H1 (cell line): Measurements from ENCODE around the gene CDKN2B. TPM values are rescaled to one million over a fixed set of nuclear protein-coding genes. Genes with fewer than 3 reads are reported as not detected.

Experiments
- BRCA1 ChIP-seq: IDR thresholded peaks from 2 replicates; pipeline ENCODE4 v1.6.1; 2012; ENCODE audit warnings: low read depth, low read length, improper control_type of control experiment
- CBX5 ChIP-seq: fragments of 300-800, 300-1000 bp; sonication (generic); IDR thresholded peaks from 2 replicates; pipeline ENCODE4 v1.7.1; 2016; ENCODE audit warnings: antibody characterized with exemption, low read length, low read depth
- CBX8 ChIP-seq: fragments of 300-800, 300-1000 bp; sonication (generic); IDR thresholded peaks from 2 replicates; pipeline ENCODE4 v1.7.1; 2016; ENCODE audit warnings: low read depth, low read length, borderline replicate concordance
- CHD1 ChIP-seq: IDR thresholded peaks from 2 replicates; pipeline ENCODE4 v1.6.1; 2012; ENCODE audit warnings: low read depth, low read length, improper control_type of control experiment
- CREB1 ChIP-seq: IDR thresholded peaks from 2 replicates; pipeline ENCODE4 v1.6.1; 2012; ENCODE audit warnings: inconsistent platforms
- CTBP2 ChIP-seq: IDR thresholded peaks from 2 replicates; pipeline ENCODE4 v1.7.0; 2011; ENCODE audit warnings: borderline replicate concordance, mild to moderate bottlenecking, moderate library complexity, mixed read lengths, low read length; ENCODE audit not compliant: insufficient read depth, insufficient read length
- EP300 ChIP-seq, 2 experiments: IDR thresholded peaks; 1 replicate in 1 of 2; 2 replicates in 1 of 2; pipeline ENCODE4 v1.6.1; 2011 to 2012; ENCODE audit warnings: low read depth in 2 of 2, low read length in 2 of 2, mild to moderate bottlenecking in 2 of 2, borderline replicate concordance in 1 of 2, inconsistent platforms in 1 of 2, moderate library complexity in 1 of 2
- FOSL1 ChIP-seq: IDR thresholded peaks from 2 replicates; pipeline ENCODE4 v1.6.1; 2011; ENCODE audit warnings: mild to moderate bottlenecking, low read depth, low read length, moderate library complexity; ENCODE audit not compliant: insufficient read depth
- GABPA ChIP-seq: IDR thresholded peaks from 2 replicates; pipeline ENCODE4 v1.6.1; 2011; ENCODE audit warnings: mild to moderate bottlenecking, low read length, moderate library complexity, borderline replicate concordance; ENCODE audit not compliant: insufficient read depth
- HDAC2 ChIP-seq, 2 experiments: fragments of 300-600 bp in 1 of 2; sonication (generic) in 1 of 2; IDR thresholded peaks; 2 replicates each; pipeline ENCODE4 v1.6.1; 2011 to 2012; ENCODE audit warnings: low read depth in 2 of 2, low read length in 2 of 2, mild to moderate bottlenecking in 2 of 2, moderate library complexity in 2 of 2, borderline replicate concordance in 1 of 2, inconsistent platforms in 1 of 2
- KDM4A ChIP-seq: IDR thresholded peaks from one replicate; pipeline ENCODE4 v1.7.1; 2012; ENCODE audit warnings: low read depth, mild to moderate bottlenecking, moderate library complexity, low read length, inconsistent platforms; ENCODE audit not compliant: severe bottlenecking
- KDM5A ChIP-seq: fragments of 200-600 bp; IDR thresholded peaks from 2 replicates; pipeline ENCODE4 v1.7.1; 2012; ENCODE audit warnings: mild to moderate bottlenecking, low read length, inconsistent platforms, mixed read lengths
- NRF1 ChIP-seq: IDR thresholded peaks from 2 replicates; pipeline ENCODE4 v1.6.1; 2011; ENCODE audit warnings: mild to moderate bottlenecking, low read depth, low read length, improper control_type of control experiment
- PHF8 ChIP-seq: fragments of 200-600 bp; sonication (generic); conservative IDR thresholded peaks from 2 replicates; pipeline ENCODE4 v1.7.1; 2012; ENCODE audit warnings: low read depth, mild to moderate bottlenecking, inconsistent platforms, low read length, moderate library complexity
- POU5F1 ChIP-seq: IDR thresholded peaks from 2 replicates; pipeline ENCODE4 v1.6.1; 2011; ENCODE audit warnings: low read depth, mild to moderate bottlenecking, low read length, moderate library complexity
- RNF2 ChIP-seq: fragments of 200-900, 300-1000 bp; sonication (generic); IDR thresholded peaks from 2 replicates; pipeline ENCODE4 v1.7.1; 2016; ENCODE audit warnings: borderline replicate concordance, low read depth, mild to moderate bottlenecking, antibody characterized with exemption, low read length; ENCODE audit not compliant: poor library complexity, severe bottlenecking; ENCODE audit errors: missing control alignments
- RXRA ChIP-seq: IDR thresholded peaks from 2 replicates; pipeline ENCODE4 v1.6.1; 2011; ENCODE audit warnings: low read depth, mild to moderate bottlenecking, low read length, moderate library complexity; ENCODE audit not compliant: insufficient read depth
- SIN3A ChIP-seq, 2 experiments: IDR thresholded peaks in 1 of 2; conservative IDR thresholded peaks in 1 of 2; 2 replicates each; pipeline ENCODE4 v1.6.1; 2011 to 2012; ENCODE audit warnings: low read length in 2 of 2, improper control_type of control experiment in 1 of 2, low read depth in 1 of 2, mild to moderate bottlenecking in 1 of 2
- SIX5 ChIP-seq: IDR thresholded peaks from 2 replicates; pipeline ENCODE4 v1.6.1; 2011; ENCODE audit warnings: mild to moderate bottlenecking, low read depth, low read length
- SP2 ChIP-seq: IDR thresholded peaks from 2 replicates; pipeline ENCODE4 v1.6.1; 2012; ENCODE audit warnings: mild to moderate bottlenecking, low read length, inconsistent platforms
- SP4 ChIP-seq: IDR thresholded peaks from 2 replicates; pipeline ENCODE4 v1.6.1; 2012; ENCODE audit warnings: low read length, inconsistent platforms
- SUZ12 ChIP-seq: fragments of 200-600 bp; sonication (generic); IDR thresholded peaks from 2 replicates; pipeline ENCODE4 v1.6.1; 2012; ENCODE audit warnings: mild to moderate bottlenecking, inconsistent platforms, low read length, moderate library complexity, mixed read lengths
- TAF1 ChIP-seq: IDR thresholded peaks from 2 replicates; pipeline ENCODE4 v1.6.1; 2011; ENCODE audit warnings: mild to moderate bottlenecking, low read depth, low read length
- TCF12 ChIP-seq: IDR thresholded peaks from 2 replicates; pipeline ENCODE4 v1.6.1; 2011; ENCODE audit warnings: low read depth, mild to moderate bottlenecking, low read length
- polyA plus RNA-seq, 7 experiments: library from polyadenylated mRNA; depleted of rRNA in 3 of 7; stranded (reverse) in 5 of 7; unstranded in 2 of 7; fragments of >200 nt in 5 of 7; fragments of 200-250 nt in 2 of 7; gene quantifications; 1 replicate in 5 of 7; 2 replicates in 1 of 7; 4 replicates in 1 of 7; pipeline versions ENCODE4 v1.2.1 to v1.2.3, GENCODE V29; 2011 to 2013; ENCODE audit warnings: missing spikeins in 2 of 7, mixed read lengths in 2 of 7
- total RNA-seq: library from RNA; stranded (reverse); fragmentation: NEBNext Ultra II Directional; extraction: Animal tissue kit (Norgen Biotek cat#: 25700); gene quantifications from 2 replicates; pipeline ENCODE4 v1.2.1, GENCODE V29; 2021

CDKN2B gene
- total and polyA plus RNA-seq, 2 of the 8 experiments (the other 6 are each of a cell fraction or from before 2014, with no cell fraction given): 0.20 to 0.88 TPM

- TF ChIP-seq CHD1: no peak
- no peak for TF ChIP-seq SP4
- no peak for TF ChIP-seq TCF12
- TF ChIP-seq KDM5A: no peak
- TF ChIP-seq CBX8: no peak
- no peak for TF ChIP-seq POU5F1
- TF ChIP-seq HDAC2 (IDR thresholded peaks at IDR 0.05; ENCODE audit: borderline replicate concordance in 1 of 2, low read depth in 2 of 2, low read length in 2 of 2): 0 out of 4 replicates have a peak, but pooled peaks of 1 of the 2 experiments have one; percentile 58
- no peak for TF ChIP-seq CTBP2
- TF ChIP-seq KDM4A: peak; percentile 60
- TF ChIP-seq EP300 (IDR thresholded peaks at IDR 0.05; ENCODE audit: borderline replicate concordance in 1 of 2, low read depth in 2 of 2, low read length in 2 of 2): no peak
- no peak for TF ChIP-seq TAF1
- TF ChIP-seq RXRA: no peak
- TF ChIP-seq SUZ12: peak; percentile 67
- TF ChIP-seq NRF1: no peak
- TF ChIP-seq CREB1: peak; percentile 88
- TF ChIP-seq SP2: no peak
- no peak for TF ChIP-seq BRCA1
- TF ChIP-seq SIN3A (conservative IDR thresholded peaks at IDR 0.05 in 1 of 2, IDR thresholded peaks at IDR 0.05 in 1 of 2; ENCODE audit: low read depth in 1 of 2, low read length in 2 of 2): peak; percentile 56 to 95; a peak in 2 of 4 replicates
- 0 out of 2 replicates have a peak, but pooled peaks have one; percentile 24 for TF ChIP-seq PHF8
- TF ChIP-seq RNF2: peak; percentile 85
- TF ChIP-seq FOSL1: no peak
- TF ChIP-seq CBX5: no peak
- no peak for TF ChIP-seq GABPA
- no peak for TF ChIP-seq SIX5
Observed at GRCh38 chr9:21995006-21995665, 14.0 kb downstream of the CDKN2B start (continued).
